Smooth muscle cell (in vitro differentiated cells): Measurements from ENCODE around the gene PRKACA. TPM values are rescaled to one million over a fixed set of nuclear protein-coding genes. Genes with fewer than 3 reads are reported as not detected.

Experiments used
- DNase-seq: peaks from one replicate; lab custom pipeline; 2025; ENCODE audit not compliant: unreplicated experiment; lab: John Stamatoyannopoulos, UW
- H2AFZ ChIP-seq: fragments of 200-600 bp; sonication (generic); 2 replicates; pipeline ENCODE4 v1.6.0; 2016; ENCODE audit warnings: antibody characterized with exemption, low read depth, mild to moderate bottlenecking
- H3F3A ChIP-seq: fragments of 200-600 bp; sonication (generic); 2 replicates; pipeline ENCODE4 v1.6.0; 2017; ENCODE audit warnings: antibody characterized with exemption, low read depth
- H3K27ac ChIP-seq: fragments of 200-600 bp; sonication (generic); 2 replicates; pipeline ENCODE4 v1.5.1; 2016; ENCODE audit warnings: low read depth, mild to moderate bottlenecking
- H3K27me3 ChIP-seq: fragments of 200-600 bp; sonication (generic); 2 replicates; pipeline ENCODE4 v1.6.1; 2016; ENCODE audit warnings: low read depth, mild to moderate bottlenecking
- H3K36me3 ChIP-seq: fragments of 200-600 bp; sonication (generic); 2 replicates; pipeline ENCODE4 v1.5.1; 2016; ENCODE audit warnings: low read depth
- H3K4me1 ChIP-seq: fragments of 200-600 bp; sonication (generic); 2 replicates; pipeline ENCODE4 v1.5.1; 2016; ENCODE audit warnings: low read depth
- H3K4me2 ChIP-seq: fragments of 200-600 bp; sonication (generic); 2 replicates; pipeline ENCODE4 v1.6.0; 2016; ENCODE audit warnings: mild to moderate bottlenecking
- H3K4me3 ChIP-seq: fragments of 200-600 bp; sonication (generic); 2 replicates; pipeline ENCODE4 v1.5.1; 2016; ENCODE audit warnings: mild to moderate bottlenecking
- H3K79me2 ChIP-seq: fragments of 200-600 bp; sonication (generic); 2 replicates; pipeline ENCODE4 v1.6.0; 2016; ENCODE audit warnings: low read depth, mild to moderate bottlenecking
- H3K9ac ChIP-seq: fragments of 200-600 bp; sonication (generic); 2 replicates; pipeline ENCODE4 v1.6.0; 2016; ENCODE audit warnings: low read depth
- H3K9me3 ChIP-seq: fragments of 200-600 bp; sonication (generic); replicated peaks from 2 replicates; pipeline ENCODE4 v1.5.1; 2016; ENCODE audit warnings: low read depth
- H4K20me1 ChIP-seq: fragments of 200-600 bp; sonication (generic); 2 replicates; pipeline ENCODE4 v1.6.0; 2016; ENCODE audit warnings: low read depth
- WGBS: methylation state at CpG from one replicate; pipeline ENCODE4 v1.1.7; 2016; ENCODE audit warnings: low lambda C conversion rate; 5-methylcytosine and 5-hydroxymethylcytosine counted together
- polyA plus RNA-seq: library from polyadenylated mRNA; unstranded; fragments of >200 nt; fragmentation: Nextera tagmentation; extraction: Ambion mirVana; gene quantifications from 2 replicates; pipeline ENCODE4 v1.2.1, GENCODE V29; 2016
- total RNA-seq: library from RNA; depleted of rRNA; stranded (reverse); fragments of >200 nt; gene quantifications from 2 replicates; pipeline ENCODE4 v1.2.3, GENCODE V29; 2014
- TF ChIP-seq, protein P1 (sequence below): fragments of 200-600 bp; sonication (generic); IDR thresholded peaks from 2 replicates; pipeline ENCODE4 v1.5.1; 2017; ENCODE audit warnings: borderline replicate concordance, mild to moderate bottlenecking, antibody characterized with exemption; ENCODE audit not compliant: insufficient read depth, poor library complexity, severe bottlenecking

The PRKACA gene
- total and polyA plus RNA-seq, 2 experiments from 2014 or later, result 11.1 to 30.3 TPM

DNA sequence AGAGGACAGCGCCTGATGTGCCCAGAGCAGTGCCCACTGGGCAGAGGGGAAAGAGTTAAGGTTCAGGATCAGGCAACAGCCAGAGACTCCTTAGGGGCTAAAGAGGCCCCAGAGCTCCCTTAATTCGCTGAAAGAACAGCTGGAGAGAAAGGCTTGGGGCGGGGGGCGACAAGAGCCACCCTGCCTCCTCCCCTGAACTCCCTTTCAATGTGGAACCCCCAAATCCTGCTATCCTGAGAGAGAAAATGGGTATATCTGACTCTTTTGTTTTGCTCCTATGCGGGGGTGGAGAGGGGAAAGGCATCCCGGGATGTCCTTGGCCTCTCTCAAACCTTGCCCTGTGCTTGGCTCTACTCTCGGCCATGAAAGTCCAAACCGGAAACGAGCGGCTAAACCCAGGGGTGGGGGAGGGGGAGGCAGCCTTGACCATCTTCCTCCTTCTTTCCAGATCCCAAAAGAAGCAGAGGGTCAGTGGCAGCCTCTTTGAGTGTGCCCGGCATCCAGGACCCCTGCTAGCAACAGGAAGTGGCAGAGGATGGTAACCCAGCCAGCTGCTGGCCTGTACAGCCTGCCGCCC is 4.7 kb downstream of the PRKACA start:
- Histone ChIP-seq H3K27ac (no peak overlapping the region), H3K27me3 (no peaks in the 10 kb centered on the region), H3K36me3 (no peaks in the 10 kb centered on the region), H3F3A (no peaks in the 10 kb centered on the region), H3K4me3 (no peak overlapping the region), H4K20me1 (peaks cover 57% of the 10 kb centered on the region), H3K9ac (no peak overlapping the region), H2AFZ (no peak overlapping the region), H3K4me2 (peak overlapping the region; percentile 59), H3K4me1 (peaks cover 16% of the 10 kb centered on the region), H3K79me2 (peaks cover 48% of the 10 kb centered on the region), H3K9me3 (no peaks in the 10 kb centered on the region)
- TF ChIP-seq, protein P1, sequence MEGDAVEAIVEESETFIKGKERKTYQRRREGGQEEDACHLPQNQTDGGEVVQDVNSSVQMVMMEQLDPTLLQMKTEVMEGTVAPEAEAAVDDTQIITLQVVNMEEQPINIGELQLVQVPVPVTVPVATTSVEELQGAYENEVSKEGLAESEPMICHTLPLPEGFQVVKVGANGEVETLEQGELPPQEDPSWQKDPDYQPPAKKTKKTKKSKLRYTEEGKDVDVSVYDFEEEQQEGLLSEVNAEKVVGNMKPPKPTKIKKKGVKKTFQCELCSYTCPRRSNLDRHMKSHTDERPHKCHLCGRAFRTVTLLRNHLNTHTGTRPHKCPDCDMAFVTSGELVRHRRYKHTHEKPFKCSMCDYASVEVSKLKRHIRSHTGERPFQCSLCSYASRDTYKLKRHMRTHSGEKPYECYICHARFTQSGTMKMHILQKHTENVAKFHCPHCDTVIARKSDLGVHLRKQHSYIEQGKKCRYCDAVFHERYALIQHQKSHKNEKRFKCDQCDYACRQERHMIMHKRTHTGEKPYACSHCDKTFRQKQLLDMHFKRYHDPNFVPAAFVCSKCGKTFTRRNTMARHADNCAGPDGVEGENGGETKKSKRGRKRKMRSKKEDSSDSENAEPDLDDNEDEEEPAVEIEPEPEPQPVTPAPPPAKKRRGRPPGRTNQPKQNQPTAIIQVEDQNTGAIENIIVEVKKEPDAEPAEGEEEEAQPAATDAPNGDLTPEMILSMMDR, result no peak
- DNase-seq, result no peak
- WGBS, result 57% methylated on average over 12 of the region's 12 CpGs

DNA sequence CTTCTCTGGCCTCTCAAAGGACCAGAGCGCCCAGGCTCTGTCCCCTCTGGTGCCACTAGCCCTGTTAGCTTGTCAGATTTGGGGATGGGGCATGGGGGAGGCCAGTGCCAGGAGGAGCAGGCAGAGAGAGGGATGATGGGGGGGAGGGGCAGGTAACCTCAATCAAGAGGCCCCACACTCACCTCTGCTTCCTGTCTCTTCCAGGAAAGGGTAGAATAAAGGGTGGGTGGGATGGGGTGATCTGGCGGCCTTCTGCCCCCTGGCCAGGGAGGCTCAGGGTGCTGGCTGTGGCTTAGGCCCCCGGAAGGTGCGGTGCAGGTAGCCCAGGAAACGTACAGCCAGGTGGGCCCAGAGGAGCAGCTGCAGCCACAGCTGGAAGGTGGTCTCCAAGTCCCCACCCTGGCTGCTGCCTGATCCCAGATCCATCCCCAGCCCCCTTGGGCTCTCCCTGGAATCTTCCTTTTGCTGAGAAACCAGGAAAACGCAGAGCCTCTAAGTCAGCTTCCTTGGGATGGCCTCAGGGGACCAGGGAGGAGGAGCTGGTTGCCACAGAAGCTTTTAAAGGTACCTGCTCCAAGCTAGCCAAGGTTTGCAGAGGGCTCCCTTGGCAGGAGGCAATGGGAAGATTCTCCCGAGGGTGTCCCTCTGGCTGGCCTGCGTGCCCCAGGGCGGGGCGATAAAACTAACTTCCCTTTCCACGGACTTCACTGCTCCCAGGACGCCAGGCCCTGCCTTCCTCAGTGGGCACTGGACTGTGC is 5.3 kb downstream of the PRKACA start:
- Histone ChIP-seq H3K79me2 (peaks cover 47% of the 10 kb centered on the region), H3K4me3 (no peak overlapping the region), H3K4me2 (peak overlapping the region; percentile 59), H3K9me3 (no peaks in the 10 kb centered on the region), H3K27ac (no peak overlapping the region), H3K27me3 (no peaks in the 10 kb centered on the region), H3F3A (no peaks in the 10 kb centered on the region), H3K36me3 (no peaks in the 10 kb centered on the region), H3K9ac (no peak overlapping the region), H3K4me1 (peaks cover 16% of the 10 kb centered on the region), H2AFZ (no peak overlapping the region), H4K20me1 (peaks cover 61% of the 10 kb centered on the region)
- 82% methylated on average over 11 of the region's 12 CpGs for WGBS
- TF ChIP-seq, protein P1, result no peak
- no peak for DNase-seq

DNA sequence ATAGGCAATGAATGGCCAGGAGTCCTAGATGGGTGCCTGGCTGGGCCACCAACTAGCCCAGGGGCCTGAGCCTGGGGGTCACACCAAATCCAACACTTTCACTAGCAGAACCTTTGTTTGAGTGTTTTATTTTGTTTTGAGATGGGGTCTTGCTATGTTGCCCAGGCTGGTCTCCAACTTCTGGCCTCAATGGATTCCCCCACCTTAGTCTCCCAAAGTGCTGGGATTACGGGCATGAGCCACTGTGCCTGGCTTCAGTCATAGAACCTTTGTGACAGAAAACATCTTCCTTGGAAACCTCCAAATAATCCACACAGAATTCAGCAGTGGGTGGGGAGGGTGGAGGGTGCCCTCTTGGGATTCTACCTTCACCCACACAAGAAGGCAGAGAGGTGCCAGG is 6.1 kb downstream of the PRKACA start:
- Histone ChIP-seq H3K27ac (no peak overlapping the region), H2AFZ (no peak overlapping the region), H3K27me3 (no peaks in the 10 kb centered on the region), H4K20me1 (peaks cover 55% of the 10 kb centered on the region), H3F3A (no peaks in the 10 kb centered on the region), H3K9me3 (no peaks in the 10 kb centered on the region), H3K4me3 (no peak overlapping the region), H3K79me2 (peaks cover 39% of the 10 kb centered on the region), H3K4me1 (peaks cover 12% of the 10 kb centered on the region), H3K4me2 (no peak overlapping the region), H3K9ac (no peak overlapping the region), H3K36me3 (no peaks in the 10 kb centered on the region)
- WGBS, result 87% methylated on average over 1 of the region's 1 CpG
- no peak for DNase-seq
- TF ChIP-seq, protein P1, result no peak
